Muscle layer of colon (tissue), 2 donors: Measurements from ENCODE around the gene SLC4A11.
"Not testable (repeated sequence)": the region's sequence is repeated elsewhere in the genome, so short reads cannot be mapped to it uniquely, and the experiment has no call there.

Experiments
- H3K27ac ChIP-seq: one replicate; pipeline ENCODE4 v1.7.0; 2013; ENCODE audit warnings: low read depth, mild to moderate bottlenecking, low read length, moderate library complexity
- H3K27me3 ChIP-seq, 2 donors: one replicate each; pipeline ENCODE4 v1.7.0; 2013; ENCODE audit warnings: low read length in 2 of 2, mild to moderate bottlenecking in 2 of 2; ENCODE audit not compliant: insufficient read depth in 2 of 2, control insufficient read depth in 1 of 2
- H3K36me3 ChIP-seq: one replicate; pipeline ENCODE4 v1.7.0; 2013; ENCODE audit warnings: mild to moderate bottlenecking, low read length; ENCODE audit not compliant: insufficient read depth
- H3K4me1 ChIP-seq: one replicate; pipeline ENCODE4 v1.7.0; 2013; ENCODE audit warnings: mild to moderate bottlenecking, low read length; ENCODE audit not compliant: insufficient read depth
- H3K4me3 ChIP-seq, 2 donors: one replicate each; pipeline ENCODE4 v1.7.0; 2013; ENCODE audit warnings: low read length in 2 of 2, low read depth in 1 of 2, mild to moderate bottlenecking in 1 of 2, moderate library complexity in 1 of 2
- H3K9ac ChIP-seq: one replicate; pipeline ENCODE4 v1.7.0; 2013; ENCODE audit warnings: low read length
- H3K9me3 ChIP-seq: one replicate; pipeline ENCODE4 v1.7.0; 2013; ENCODE audit warnings: mild to moderate bottlenecking, low read length
- donor health status: abdominal sarcoma.
- donor health status: Adenocarcinoma of cecum.

The SLC4A11 gene

GRCh38 chr20:3224681-3225421 lies 14.1 kb downstream of the SLC4A11 start:
- Histone ChIP-seq H3K27me3 (no peaks in the 10 kb centered on the region), H3K4me3 (no peak overlapping the region), H3K4me1 (no peaks in the 10 kb centered on the region), H3K36me3 (peaks cover 16% of the 10 kb centered on the region), H3K9ac (no peak overlapping the region), H3K9me3 (no peaks in the 10 kb centered on the region), H3K27ac (no peak overlapping the region)

- no peaks in the 10 kb centered on the region for H3K9me3 ChIP-seq
- no peak overlapping the region for H3K4me3 ChIP-seq
- H3K9ac ChIP-seq, result no peak overlapping the region
- H3K4me1 ChIP-seq, result no peaks in the 10 kb centered on the region
- H3K27ac ChIP-seq, result no peak overlapping the region
- H3K27me3 ChIP-seq, result no peaks in the 10 kb centered on the region
- H3K36me3 ChIP-seq, result peaks cover 16% of the 10 kb centered on the region
These were observed 14.9 kb downstream of the SLC4A11 start for GRCh38 chr20:3223994-3224680.

- Histone ChIP-seq H3K36me3 (peaks cover 16% of the 10 kb centered on the region), H3K4me3 (no peak overlapping the region), H3K27ac (no peak overlapping the region), H3K9ac (no peak overlapping the region), H3K27me3 (no peaks in the 10 kb centered on the region), H3K9me3 (no peaks in the 10 kb centered on the region), H3K4me1 (no peaks in the 10 kb centered on the region)
These were observed 15.4 kb downstream of the SLC4A11 start for GRCh38 chr20:3223651-3223993.

GRCh38 chr20:3222635-3223600 lies 16.1 kb downstream of the SLC4A11 start:
- H3K27ac ChIP-seq, result no peak overlapping the region

GRCh38 chr20:3221398-3222226 lies 17.4 kb downstream of the SLC4A11 start:
- H3K9ac ChIP-seq, result no peak overlapping the region
- H3K4me1 ChIP-seq, result no peaks in the 10 kb centered on the region
- H3K36me3 ChIP-seq, result peaks cover 16% of the 10 kb centered on the region
- H3K27ac ChIP-seq, result no peak overlapping the region
- H3K4me3 ChIP-seq, result no peak overlapping the region
- no peaks in the 10 kb centered on the region for H3K9me3 ChIP-seq
- H3K27me3 ChIP-seq, result no peaks in the 10 kb centered on the region

More at GRCh38 chr20:3222635-3223600, 16.1 kb downstream of the SLC4A11 start:
- H3K4me1 ChIP-seq, result no peaks in the 10 kb centered on the region
- no peak overlapping the region for H3K4me3 ChIP-seq
- no peaks in the 10 kb centered on the region for H3K9me3 ChIP-seq
- H3K9ac ChIP-seq, result no peak overlapping the region
- no peaks in the 10 kb centered on the region for H3K27me3 ChIP-seq
- H3K36me3 ChIP-seq, result peaks cover 16% of the 10 kb centered on the region

GRCh38 chr20:3218307-3218988 lies 20.5 kb downstream of the SLC4A11 start:
- peaks cover 18% of the 10 kb centered on the region for H3K36me3 ChIP-seq
- no peak overlapping the region for H3K27ac ChIP-seq
- no peaks in the 10 kb centered on the region for H3K27me3 ChIP-seq
- H3K9me3 ChIP-seq, result no peaks in the 10 kb centered on the region
- no peak overlapping the region for H3K4me3 ChIP-seq
- no peak overlapping the region for H3K9ac ChIP-seq
- H3K4me1 ChIP-seq, result no peaks in the 10 kb centered on the region

GRCh38 chr20:3215359-3215917 lies 23.6 kb downstream of the SLC4A11 start:
- not testable (repeated sequence) for H3K27me3 ChIP-seq, H3K27ac ChIP-seq, H3K9ac ChIP-seq, H3K4me1 ChIP-seq, H3K4me3 ChIP-seq, H3K36me3 ChIP-seq, H3K9me3 ChIP-seq

- Histone ChIP-seq H3K4me1 (peaks cover 15% of the 10 kb centered on the region), H3K9me3 (no peaks in the 10 kb centered on the region), H3K9ac (no peak overlapping the region), H3K36me3 (peaks cover 6% of the 10 kb centered on the region), H3K27ac (no peak overlapping the region), H3K4me3 (no peak overlapping the region), H3K27me3 (no peaks in the 10 kb centered on the region)
These were observed 25.8 kb downstream of the SLC4A11 start for GRCh38 chr20:3213226-3213625.

GRCh38 chr20:3210346-3210745 lies 28.6 kb downstream of the SLC4A11 start:
- Histone ChIP-seq H3K9ac (peak overlapping the region; percentile 39), H3K27ac (no peak overlapping the region), H3K9me3 (no peaks in the 10 kb centered on the region), H3K4me1 (peaks cover 15% of the 10 kb centered on the region), H3K36me3 (peaks cover 6% of the 10 kb centered on the region), H3K4me3 (peak overlapping the region; percentile 76 to 95), H3K27me3 (no peaks in the 10 kb centered on the region)

- Histone ChIP-seq H3K9me3 (no peaks in the 10 kb centered on the region), H3K36me3 (peaks cover 6% of the 10 kb centered on the region), H3K9ac (peak overlapping the region; percentile 39), H3K4me1 (peaks cover 15% of the 10 kb centered on the region), H3K4me3 (peak overlapping the region; percentile 76 to 95), H3K27ac (peak overlapping the region; percentile 85), H3K27me3 (no peaks in the 10 kb centered on the region)
These were observed 29.1 kb downstream of the SLC4A11 start for GRCh38 chr20:3209946-3210317.
